Stimulated activated CD4-positive, alpha-beta T cell treated with anti-CD3 and anti-CD28 coated beads, TNF-alpha, amount 100 ng/mL, for 24 hours (primary cell): ENCODE results near the gene OR6B1.
"Not testable (repeated sequence)": the region's sequence is repeated elsewhere in the genome, so short reads cannot be mapped to it uniquely, and the experiment has no call there.

Experiments used
- DNase-seq, 3 experiments: peaks; one replicate each; pipeline ENCODE4 v3.0.0-alpha.2; 2020; ENCODE audit warnings: low read depth in 3 of 3

Gene OR6B1

GRCh38 chr7:144006029-144006691 lies 6.0 kb downstream of the OR6B1 start:
- no peak for DNase-seq

GRCh38 chr7:144006692-144007042 lies 6.5 kb downstream of the OR6B1 start:
- no peak for DNase-seq

- no peak for DNase-seq
Measured at GRCh38 chr7:144009361-144009760, 9.2 kb downstream of the OR6B1 start.

GRCh38 chr7:144010061-144010460 lies 9.9 kb downstream of the OR6B1 start:
- not testable (repeated sequence) for DNase-seq

- not testable (repeated sequence) for DNase-seq
Measured at GRCh38 chr7:144010821-144011220, 10.7 kb downstream of the OR6B1 start.

- DNase-seq = no peak
Measured at GRCh38 chr7:144011458-144012230, 11.5 kb downstream of the OR6B1 start.

- DNase-seq = no peak
Measured at GRCh38 chr7:144018065-144018464, 17.9 kb downstream of the OR6B1 start.

- DNase-seq = no peak
Measured at GRCh38 chr7:144019457-144019856, 19.3 kb downstream of the OR6B1 start.

GRCh38 chr7:144020340-144020739 lies 20.2 kb downstream of the OR6B1 start:
- DNase-seq = no peak

GRCh38 chr7:144022169-144022568 lies 22.0 kb downstream of the OR6B1 start:
- DNase-seq = no peak

GRCh38 chr7:144023171-144023827 lies 23.2 kb downstream of the OR6B1 start:
- no peak for DNase-seq

GRCh38 chr7:144024213-144024612 lies 24.1 kb downstream of the OR6B1 start:
- DNase-seq = no peak

- DNase-seq = no peak
Measured at GRCh38 chr7:144026203-144026883, 26.2 kb downstream of the OR6B1 start.

- no peak for DNase-seq
Measured at GRCh38 chr7:144027070-144027469, 26.9 kb downstream of the OR6B1 start.

GRCh38 chr7:144027974-144028373 lies 27.9 kb downstream of the OR6B1 start:
- DNase-seq = no peak

- no peak for DNase-seq
Measured at GRCh38 chr7:144028547-144028946, 28.4 kb downstream of the OR6B1 start.

- DNase-seq = no peak
Measured at GRCh38 chr7:144032516-144032915, 32.4 kb downstream of the OR6B1 start.

GRCh38 chr7:144032985-144033709 lies 33.0 kb downstream of the OR6B1 start:
- DNase-seq = no peak

- DNase-seq = no peak
Measured at GRCh38 chr7:144035385-144035784, 35.3 kb downstream of the OR6B1 start.

GRCh38 chr7:144036302-144036885 lies 36.3 kb downstream of the OR6B1 start:
- no peak for DNase-seq

- DNase-seq = no peak
Measured at GRCh38 chr7:144037414-144038035, 37.4 kb downstream of the OR6B1 start.
